Naive B cell (primary cell): ENCODE data around the gene CDKL5. TPM values are rescaled to one million over a fixed set of nuclear protein-coding genes. Genes with fewer than 3 reads are reported as not detected.
"Not testable (repeated sequence)": the region's sequence is repeated elsewhere in the genome, so short reads cannot be mapped to it uniquely, and the experiment has no call there.

Source experiments
- ATAC-seq, 2 donors: fragments of 150-1000 bp; cut with Tn5 transposase; 2 replicates each; pipeline ENCODE4 v1.10.0; 2021; ENCODE audit warnings: low read depth in 2 of 2, mild to moderate bottlenecking in 2 of 2, moderate library complexity in 2 of 2
- DNase-seq: peaks from one replicate; pipeline ENCODE4 v3.0.0; 2022
- H3K27ac Mint-ChIP-seq, 6 donors: one replicate each; pipeline ENCODE4 v1.8.0; 2020 to 2022; ENCODE audit warnings: mild to moderate bottlenecking in 6 of 6, mixed read lengths in 6 of 6, moderate library complexity in 5 of 6, inconsistent platforms in 2 of 6
- H3K27me3 Mint-ChIP-seq, 3 donors: one replicate each; pipeline ENCODE4 v1.8.0; 2021 to 2022; ENCODE audit warnings: mixed read lengths in 3 of 3, mild to moderate bottlenecking in 1 of 3
- H3K36me3 Mint-ChIP-seq, 2 donors: one replicate each; pipeline ENCODE4 v1.8.0; 2020 to 2022; ENCODE audit warnings: mixed read lengths in 2 of 2, inconsistent platforms in 1 of 2, mild to moderate bottlenecking in 1 of 2
- H3K4me1 Mint-ChIP-seq, 3 donors: one replicate each; pipeline ENCODE4 v1.8.0; 2020 to 2022; ENCODE audit warnings: mixed read lengths in 3 of 3, inconsistent platforms in 1 of 3, mild to moderate bottlenecking in 1 of 3, moderate library complexity in 1 of 3
- H3K4me3 Mint-ChIP-seq, 8 donors: one replicate each; pipeline ENCODE4 v1.8.0; 2020 to 2022; ENCODE audit warnings: mild to moderate bottlenecking in 8 of 8, mixed read lengths in 8 of 8, moderate library complexity in 8 of 8, inconsistent platforms in 2 of 8
- H3K9me3 Mint-ChIP-seq, 7 donors: one replicate each; pipeline ENCODE4 v1.8.0; 2020 to 2022; ENCODE audit warnings: mixed read lengths in 7 of 7, mild to moderate bottlenecking in 5 of 7, inconsistent platforms in 2 of 7, moderate library complexity in 1 of 7
- polyA plus RNA-seq, 6 donors: library from polyadenylated mRNA; unstranded; fragments of 300-500 nt; fragmentation: Illumina TruSeq; gene quantifications; one replicate each; pipeline ENCODE4 v1.2.3, GENCODE V29; 2021; ENCODE audit warnings: low read depth in 6 of 6

The CDKL5 gene
- polyA plus RNA-seq, 6 donors from 2014 or later = 1.8 to 3.1 (median 2.6) TPM

DNA sequence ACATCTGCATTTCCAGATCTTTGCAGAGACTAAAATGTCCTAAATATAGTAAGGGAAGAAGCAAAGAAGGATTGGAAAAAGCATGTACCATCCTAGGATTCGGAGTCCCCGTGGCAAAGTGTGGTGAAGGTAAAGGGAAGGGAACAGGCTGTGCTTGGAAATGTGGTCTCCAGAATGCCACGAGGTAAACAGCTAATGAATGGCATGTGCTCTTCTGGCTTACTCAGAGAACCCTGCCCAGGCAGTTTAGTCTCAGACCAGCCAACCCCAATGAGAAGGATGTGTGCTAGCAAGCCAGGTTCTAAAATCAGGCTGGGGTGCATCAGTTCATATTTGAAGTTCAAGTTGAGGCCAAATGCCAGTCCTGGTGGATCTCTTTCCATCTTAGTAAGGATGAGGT lies 133.4 kb downstream of the CDKL5 start:
- peaks cover 0 to 1% (median 0%) of the 10 kb centered on the region in 7 donors for H3K9me3 Mint-ChIP-seq
- no peaks in the 10 kb centered on the region for H3K4me1 Mint-ChIP-seq
- ATAC-seq = no peak
- DNase-seq = no peak
- peak overlapping the region in 2 of 6 donors; percentile 44 to 47 for H3K27ac Mint-ChIP-seq
- peaks cover 0 to 8% of the 10 kb centered on the region in 2 donors for H3K36me3 Mint-ChIP-seq
- no peaks in the 10 kb centered on the region for H3K27me3 Mint-ChIP-seq
- H3K4me3 Mint-ChIP-seq = no peak overlapping the region

DNA sequence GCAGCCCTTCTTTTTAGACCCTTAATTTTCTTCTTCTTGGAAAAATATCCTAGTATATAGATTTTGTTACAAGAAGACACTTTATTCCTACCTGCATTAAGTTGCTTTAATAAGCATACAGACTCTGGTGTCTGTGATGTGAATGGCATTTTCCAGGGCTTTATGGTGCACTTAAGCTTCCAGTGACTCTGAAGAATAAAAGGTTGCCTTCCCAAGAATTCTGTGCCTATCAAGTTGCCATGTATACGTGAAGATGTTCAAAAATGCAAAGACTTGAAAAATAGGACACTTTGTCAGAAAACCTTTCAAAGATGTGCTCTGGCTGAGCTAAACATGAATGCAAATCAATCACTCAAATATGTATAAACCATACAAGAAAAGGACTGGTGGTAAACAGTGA lies 135.6 kb downstream of the CDKL5 start:
- ATAC-seq = no peak
- peaks cover 0 to 8% of the 10 kb centered on the region in 2 donors for H3K36me3 Mint-ChIP-seq
- no peak for DNase-seq
- peaks cover 0 to 1% (median 0%) of the 10 kb centered on the region in 7 donors for H3K9me3 Mint-ChIP-seq
- H3K4me1 Mint-ChIP-seq = no peaks in the 10 kb centered on the region
- H3K4me3 Mint-ChIP-seq = no peak overlapping the region
- no peak overlapping the region for H3K27ac Mint-ChIP-seq
- no peaks in the 10 kb centered on the region for H3K27me3 Mint-ChIP-seq

DNA sequence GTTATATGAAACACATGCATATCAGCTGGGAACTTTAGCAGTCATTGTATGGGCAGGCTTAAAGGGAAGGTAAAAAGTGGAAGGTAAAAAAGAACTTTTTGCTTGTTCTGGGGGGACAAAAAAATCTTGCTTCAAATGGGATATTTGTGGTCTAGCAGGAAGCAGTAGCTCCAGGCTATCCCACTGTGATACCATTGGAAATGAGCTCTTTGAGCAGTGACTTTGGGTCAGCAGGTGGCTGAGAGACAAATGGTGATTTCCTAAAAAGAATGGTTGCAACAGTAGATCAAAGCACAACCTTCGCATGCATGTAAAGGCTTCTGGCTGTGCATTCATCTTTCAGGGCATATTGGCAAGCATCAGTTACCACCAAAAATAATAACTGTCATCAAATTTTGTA lies 140.3 kb downstream of the CDKL5 start:
- peaks cover 0 to 4% (median 0%) of the 10 kb centered on the region in 7 donors for H3K9me3 Mint-ChIP-seq
- no peak overlapping the region for H3K27ac Mint-ChIP-seq
- H3K4me1 Mint-ChIP-seq = no peaks in the 10 kb centered on the region

DNA sequence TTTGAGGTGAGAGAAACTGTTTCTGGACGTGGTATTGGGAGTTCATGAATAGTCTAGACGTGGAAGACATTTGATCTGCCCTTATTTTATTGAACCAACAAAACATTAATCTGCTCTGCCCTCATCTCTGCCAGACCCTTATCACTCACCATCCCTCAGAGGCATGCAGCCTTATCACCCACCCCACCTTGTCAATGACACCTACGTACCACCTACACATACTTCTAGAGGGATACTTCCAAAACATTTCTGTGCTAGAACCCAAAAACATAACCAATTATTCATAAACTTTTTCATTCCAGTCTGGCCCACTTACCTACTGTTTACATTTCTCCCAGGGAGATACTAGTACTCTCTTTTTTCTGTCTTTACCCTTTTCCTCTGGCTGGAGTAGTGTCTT lies 141.3 kb downstream of the CDKL5 start:
- H3K27ac Mint-ChIP-seq = no peak overlapping the region
- no peaks in the 10 kb centered on the region for H3K36me3 Mint-ChIP-seq
- H3K4me3 Mint-ChIP-seq = no peak overlapping the region
- no peaks in the 10 kb centered on the region for H3K4me1 Mint-ChIP-seq
- no peaks in the 10 kb centered on the region for H3K27me3 Mint-ChIP-seq
- peaks cover 0 to 4% (median 0%) of the 10 kb centered on the region in 7 donors for H3K9me3 Mint-ChIP-seq
- no peak for ATAC-seq
- no peak for DNase-seq

More for the DNA sequence above, 140.3 kb downstream of the CDKL5 start:
- Mint-ChIP-seq H3K4me3 (no peak overlapping the region), H3K27me3 (no peaks in the 10 kb centered on the region), H3K36me3 (no peaks in the 10 kb centered on the region)
- no peak for DNase-seq
- no peak for ATAC-seq

GRCh38 chrX:18573556-18573955 lies 148.1 kb downstream of the CDKL5 start:
- Mint-ChIP-seq H3K4me1 (no peaks in the 10 kb centered on the region), H3K27ac (peak overlapping the region in 1 of 6 donors; percentile 21), H3K27me3 (no peaks in the 10 kb centered on the region), H3K4me3 (no peak overlapping the region), H3K9me3 (peaks cover 0 to 5% (median 0%) of the 10 kb centered on the region in 7 donors), H3K36me3 (peaks cover 0 to 4% of the 10 kb centered on the region in 2 donors)
- ATAC-seq (no peak), DNase-seq (no peak)

DNA sequence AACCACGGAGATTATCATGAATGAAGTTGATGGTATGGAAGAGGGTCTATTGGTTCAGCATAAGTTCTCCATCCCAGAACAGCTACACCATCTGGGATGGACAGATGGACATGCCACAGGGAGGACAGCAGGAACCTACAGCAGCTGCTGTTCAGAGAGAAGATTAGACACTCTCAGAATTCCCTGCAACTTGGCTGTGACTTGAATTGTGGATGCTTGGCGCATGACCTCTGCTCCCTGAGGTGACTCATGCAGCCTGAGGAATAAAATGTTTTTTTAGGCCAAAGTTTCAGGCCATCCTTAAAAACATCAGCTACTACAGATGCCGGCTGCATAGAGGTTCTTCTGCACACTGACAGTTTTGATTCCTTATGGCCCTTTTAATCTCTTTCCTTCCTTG lies 149.2 kb downstream of the CDKL5 start:
- H3K36me3 Mint-ChIP-seq = peaks cover 0 to 4% of the 10 kb centered on the region in 2 donors
- no peak for DNase-seq
- H3K27me3 Mint-ChIP-seq = no peaks in the 10 kb centered on the region
- no peak for ATAC-seq
- H3K4me3 Mint-ChIP-seq = no peak overlapping the region
- H3K9me3 Mint-ChIP-seq = peaks cover 0 to 1% (median 0%) of the 10 kb centered on the region in 7 donors
- no peak overlapping the region for H3K27ac Mint-ChIP-seq
- no peaks in the 10 kb centered on the region for H3K4me1 Mint-ChIP-seq

DNA sequence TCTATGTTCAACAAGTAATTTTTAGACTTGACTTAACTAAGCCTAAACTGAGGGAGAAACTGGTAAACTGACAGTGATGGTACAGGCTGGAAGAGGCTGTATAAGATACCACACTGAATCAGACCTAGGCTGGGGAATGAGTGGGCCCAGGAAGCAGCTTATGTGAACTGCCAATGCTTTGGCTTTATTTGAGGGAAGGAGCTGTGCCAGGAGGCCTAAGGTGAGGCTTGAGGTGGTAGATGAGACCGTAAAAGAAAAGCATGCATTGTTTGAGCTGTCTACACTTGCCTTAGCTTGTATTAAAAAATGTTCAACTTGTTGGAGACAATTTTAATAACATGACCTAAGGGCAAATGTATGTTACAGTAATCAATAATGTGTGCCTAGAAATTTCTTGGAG lies 150.3 kb downstream of the CDKL5 start:
- Mint-ChIP-seq H3K27ac (no peak overlapping the region), H3K36me3 (peaks cover 0 to 4% of the 10 kb centered on the region in 2 donors), H3K4me1 (no peaks in the 10 kb centered on the region), H3K27me3 (no peaks in the 10 kb centered on the region), H3K4me3 (no peak overlapping the region), H3K9me3 (peaks cover 0 to 1% (median 0%) of the 10 kb centered on the region in 7 donors)
- no peak for DNase-seq
- ATAC-seq = no peak

DNA sequence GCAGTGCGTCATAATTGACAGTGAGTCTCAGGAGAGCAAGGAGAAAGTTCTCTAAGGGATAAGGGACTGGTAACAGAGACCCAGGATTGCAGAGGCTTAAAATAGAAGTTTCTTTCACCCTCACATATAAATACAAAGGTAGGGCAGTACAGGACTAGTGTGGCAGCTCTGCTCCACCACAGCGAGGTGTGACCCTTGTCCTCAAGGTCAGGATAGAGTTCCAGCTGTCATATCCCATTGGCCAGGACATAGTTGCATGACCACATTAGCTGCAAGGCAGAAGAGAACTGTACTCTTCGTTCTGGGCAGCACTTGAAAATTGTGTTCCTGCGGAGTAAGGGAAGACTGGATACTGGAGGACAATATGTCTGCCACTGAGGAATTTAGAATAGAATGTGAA lies 152.0 kb downstream of the CDKL5 start:
- Mint-ChIP-seq H3K27me3 (no peaks in the 10 kb centered on the region), H3K4me3 (no peak overlapping the region), H3K36me3 (peaks cover 0 to 4% of the 10 kb centered on the region in 2 donors), H3K9me3 (peaks cover 0 to 1% (median 0%) of the 10 kb centered on the region in 7 donors), H3K4me1 (no peaks in the 10 kb centered on the region), H3K27ac (peak overlapping the region in 1 of 6 donors; percentile 27)
- DNase-seq (no peak), ATAC-seq (no peak)

DNA sequence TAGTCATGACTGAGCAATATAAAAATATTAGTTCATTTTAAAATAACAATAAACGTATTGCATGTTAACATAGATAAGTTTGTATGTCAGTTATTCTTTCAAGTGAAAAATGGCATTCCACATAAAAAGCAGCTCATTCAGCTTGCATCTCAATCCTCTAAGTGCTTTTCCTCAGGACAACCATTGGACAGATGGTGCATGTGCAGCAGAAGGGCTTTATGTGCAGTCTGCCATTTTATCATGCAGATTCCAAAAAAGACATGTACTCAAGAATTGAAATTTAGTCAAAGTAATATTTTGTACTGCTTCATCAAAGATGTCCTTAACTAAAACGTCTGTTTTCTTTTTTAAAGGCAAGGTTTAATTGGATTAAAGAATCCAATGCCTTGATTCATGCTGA lies 153.1 kb downstream of the CDKL5 start:
- Mint-ChIP-seq H3K27ac (no peak overlapping the region), H3K27me3 (no peaks in the 10 kb centered on the region), H3K4me3 (no peak overlapping the region), H3K4me1 (no peaks in the 10 kb centered on the region), H3K36me3 (peaks cover 0 to 4% of the 10 kb centered on the region in 2 donors), H3K9me3 (no peaks in the 10 kb centered on the region)
- DNase-seq (no peak), ATAC-seq (no peak)

- Mint-ChIP-seq H3K36me3 (peaks cover 0 to 4% of the 10 kb centered on the region in 2 donors), H3K4me3 (no peak overlapping the region), H3K9me3 (no peaks in the 10 kb centered on the region), H3K27ac (no peak overlapping the region), H3K4me1 (no peaks in the 10 kb centered on the region), H3K27me3 (no peaks in the 10 kb centered on the region)
- ATAC-seq (no peak), DNase-seq (no peak)
These were observed 154.1 kb downstream of the CDKL5 start for GRCh38 chrX:18579495-18579894.

- Mint-ChIP-seq H3K27ac (no peak overlapping the region), H3K4me1 (no peaks in the 10 kb centered on the region), H3K27me3 (no peaks in the 10 kb centered on the region), H3K4me3 (no peak overlapping the region), H3K9me3 (peaks cover 0 to 2% (median 0%) of the 10 kb centered on the region in 7 donors), H3K36me3 (no peaks in the 10 kb centered on the region)
- DNase-seq (no peak), ATAC-seq (no peak)
These were observed 157.6 kb downstream of the CDKL5 start for GRCh38 chrX:18582910-18583493.

GRCh38 chrX:18589292-18589691 lies 163.9 kb downstream of the CDKL5 start:
- ATAC-seq, H3K9me3 Mint-ChIP-seq, H3K27me3 Mint-ChIP-seq, H3K4me1 Mint-ChIP-seq, H3K27ac Mint-ChIP-seq, DNase-seq, H3K4me3 Mint-ChIP-seq: not testable (repeated sequence)
- peaks cover 18 to 20% of the 10 kb centered on the region in 2 donors for H3K36me3 Mint-ChIP-seq

DNA sequence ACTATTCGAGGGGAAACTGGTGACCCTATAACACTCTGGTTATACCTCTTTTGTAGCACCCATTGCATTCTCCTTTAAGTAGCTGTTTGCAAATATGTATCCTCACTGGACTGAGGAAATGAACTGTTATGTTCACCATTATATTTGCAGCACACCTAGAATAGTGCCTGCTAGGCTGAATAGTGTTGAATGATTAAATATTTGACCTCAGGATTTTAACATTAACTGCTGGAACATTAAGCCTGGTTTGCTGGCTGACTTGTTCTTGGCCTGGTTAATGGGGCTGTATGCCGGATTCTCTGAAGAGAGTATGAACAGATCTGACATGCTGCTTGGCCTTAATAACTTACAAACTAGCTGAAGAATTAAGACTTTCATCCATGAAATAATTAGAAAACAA lies 166.4 kb downstream of the CDKL5 start:
- Mint-ChIP-seq H3K36me3 (peaks cover 18 to 20% of the 10 kb centered on the region in 2 donors), H3K4me3 (no peak overlapping the region), H3K9me3 (peaks cover 0 to 8% (median 2%) of the 10 kb centered on the region in 7 donors), H3K27me3 (no peaks in the 10 kb centered on the region), H3K4me1 (no peaks in the 10 kb centered on the region), H3K27ac (no peak overlapping the region)
- no peak for ATAC-seq
- no peak for DNase-seq

DNA sequence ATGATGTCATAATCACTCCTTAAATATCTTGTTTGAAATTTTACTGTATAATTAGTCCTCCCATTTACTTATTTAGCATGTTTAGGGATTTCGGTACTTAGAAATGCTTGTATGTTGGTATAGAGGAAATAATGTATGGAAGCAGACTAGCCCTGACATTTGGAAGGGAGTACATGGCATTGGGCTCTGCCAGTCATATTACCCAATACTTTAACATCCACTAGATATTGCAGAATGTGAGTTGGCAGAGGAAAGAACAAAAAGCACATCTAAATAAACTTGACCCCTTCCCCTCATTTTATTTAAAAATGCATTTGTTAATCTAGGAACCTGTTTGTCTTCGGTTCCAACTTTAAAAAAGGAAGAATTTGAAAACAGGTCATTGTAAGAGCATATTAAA lies 168.7 kb downstream of the CDKL5 start:
- no peaks in the 10 kb centered on the region for H3K27me3 Mint-ChIP-seq
- DNase-seq = no peak
- H3K9me3 Mint-ChIP-seq = peaks cover 0 to 8% (median under 1%) of the 10 kb centered on the region in 7 donors
- peaks cover 12 to 18% of the 10 kb centered on the region in 2 donors for H3K36me3 Mint-ChIP-seq
- no peak for ATAC-seq
- H3K4me3 Mint-ChIP-seq = no peak overlapping the region
- H3K27ac Mint-ChIP-seq = no peak overlapping the region
- H3K4me1 Mint-ChIP-seq = no peaks in the 10 kb centered on the region
